ENCODE results near the gene RIPOR2. TPM values are rescaled to one million over a fixed set of nuclear protein-coding genes. Genes with fewer than 3 reads are reported as not detected.

RIPOR2 gene
- total RNA-seq, 2 experiments from 2014 or later = 88.3 to 96.3 TPM

- H3K27me3 Mint-ChIP-seq = no peaks in the 10 kb centered on the region
- ChIA-PET POLR2A (interaction anchor here (0.8 to 9.2 kb wide), 18 partner anchors 7 to 137 kb away, joined by 3 to 124 read pairs (median 5); no protein-coding TSS in a partner anchor), CTCF (interaction anchor here (0.8 to 10.1 kb wide), 36 partner anchors 8 to 138 kb away, joined by 3 to 237 read pairs (median 10); no protein-coding TSS in a partner anchor)
- intact Hi-C loops (cut with micrococcal nuclease) = loop anchor here (10.0 kb wide), 1 partner anchor 142 kb away; no protein-coding TSS in a partner anchor
- H3K36me3 Mint-ChIP-seq (ENCODE audit: low read depth) = peaks cover 13% of the 10 kb centered on the region
- H3K4me3 Mint-ChIP-seq = peak overlapping the region; percentile 92
- H3K9me3 Mint-ChIP-seq = no peaks in the 10 kb centered on the region
- peak overlapping the region; percentile 95 for H3K27ac Mint-ChIP-seq
- no peak for DNase-seq
- no peak for ATAC-seq
- H3K4me1 Mint-ChIP-seq (ENCODE audit: low read depth) = peaks cover 68% of the 10 kb centered on the region
- no peak for TF ChIP-seq CTCF (IDR thresholded peaks at IDR 0.05)
These were observed 2.5 kb downstream of the RIPOR2 start for GRCh38 chr6:24933266-24933665.

GRCh38 chr6:24932832-24933231 lies 2.9 kb downstream of the RIPOR2 start:
- Mint-ChIP-seq H3K36me3 (ENCODE audit: low read depth) (peaks cover 13% of the 10 kb centered on the region), H3K4me3 (peak overlapping the region; percentile 92), H3K27me3 (no peaks in the 10 kb centered on the region), H3K4me1 (ENCODE audit: low read depth) (peaks cover 63% of the 10 kb centered on the region), H3K27ac (peak overlapping the region; percentile 95), H3K9me3 (no peaks in the 10 kb centered on the region)
- ATAC-seq (peak; percentile 32), DNase-seq (no peak)
- intact Hi-C loops (cut with micrococcal nuclease) = loop anchor here (10.0 kb wide), 1 partner anchor 142 kb away; no protein-coding TSS in a partner anchor
- POLR2A ChIA-PET = interaction anchor here (0.8 to 9.2 kb wide), 17 partner anchors 7 to 137 kb away, joined by 3 to 124 read pairs (median 5); no protein-coding TSS in a partner anchor
- no peak for TF ChIP-seq CTCF (IDR thresholded peaks at IDR 0.05)
- CTCF ChIA-PET = interaction anchor here (0.8 to 10.1 kb wide), 33 partner anchors 8 to 138 kb away, joined by 3 to 237 read pairs (median 11); no protein-coding TSS in a partner anchor

- ATAC-seq = peak; percentile 28
- peaks cover 20% of the 10 kb centered on the region for H3K36me3 Mint-ChIP-seq (ENCODE audit: low read depth)
These were observed 3.8 kb downstream of the RIPOR2 start for GRCh38 chr6:24931718-24932691.

GRCh38 chr6:24931296-24931695 lies 4.5 kb downstream of the RIPOR2 start:
- H3K36me3 Mint-ChIP-seq (ENCODE audit: low read depth) = peaks cover 25% of the 10 kb centered on the region
- peak overlapping the region; percentile 92 for H3K4me3 Mint-ChIP-seq
- peaks cover 4% of the 10 kb centered on the region for H3K27me3 Mint-ChIP-seq
- H3K27ac Mint-ChIP-seq = peak overlapping the region; percentile 95
- ATAC-seq = no peak
- H3K9me3 Mint-ChIP-seq = peaks cover 8% of the 10 kb centered on the region
- intact Hi-C loops (cut with micrococcal nuclease) = loop anchor here (10.0 kb wide), 1 partner anchor 144 kb away; no protein-coding TSS in a partner anchor
- POLR2A ChIA-PET = interaction anchor here (0.6 to 9.2 kb wide), 9 partner anchors 14 to 207 kb away, joined by 3 to 80 read pairs (median 4); no protein-coding TSS in a partner anchor
- peaks cover 61% of the 10 kb centered on the region for H3K4me1 Mint-ChIP-seq (ENCODE audit: low read depth)
- no peak for DNase-seq
- TF ChIP-seq CTCF (IDR thresholded peaks at IDR 0.05) = no peak
- CTCF ChIA-PET = interaction anchor here (0.6 to 2.4 kb wide), 4 partner anchors 12 to 87 kb away, joined by 3 to 8 read pairs (median 4); no protein-coding TSS in a partner anchor

More at GRCh38 chr6:24931718-24932691, 3.8 kb downstream of the RIPOR2 start:
- POLR2A ChIA-PET = interaction anchor here (0.6 to 9.2 kb wide), 16 partner anchors 12 to 207 kb away, joined by 3 to 124 read pairs (median 7); no protein-coding TSS in a partner anchor
- Mint-ChIP-seq H3K27me3 (peaks cover 4% of the 10 kb centered on the region), H3K4me3 (peak overlapping the region; percentile 92), H3K9me3 (peaks cover 7% of the 10 kb centered on the region), H3K27ac (peak overlapping the region; percentile 95), H3K4me1 (ENCODE audit: low read depth) (peaks cover 63% of the 10 kb centered on the region)
- DNase-seq = peak; percentile 60
- CTCF ChIA-PET = interaction anchor here (0.6 to 10.1 kb wide), 23 partner anchors 7 to 139 kb away, joined by 3 to 237 read pairs (median 24); no protein-coding TSS in a partner anchor
- intact Hi-C loops (cut with micrococcal nuclease) = loop anchor here (10.0 kb wide), 1 partner anchor 143 kb away; no protein-coding TSS in a partner anchor
- no peak for TF ChIP-seq CTCF (IDR thresholded peaks at IDR 0.05)
